ENCODE results near the gene RSRC1. TPM values are rescaled to one million over a fixed set of nuclear protein-coding genes. Genes with fewer than 3 reads are reported as not detected.
"Not testable (repeated sequence)": the region's sequence is repeated elsewhere in the genome, so short reads cannot be mapped to it uniquely, and the experiment has no call there.

RSRC1 gene
- total RNA-seq, 1 experiment from 2014 or later, result 49.4 TPM

DNA sequence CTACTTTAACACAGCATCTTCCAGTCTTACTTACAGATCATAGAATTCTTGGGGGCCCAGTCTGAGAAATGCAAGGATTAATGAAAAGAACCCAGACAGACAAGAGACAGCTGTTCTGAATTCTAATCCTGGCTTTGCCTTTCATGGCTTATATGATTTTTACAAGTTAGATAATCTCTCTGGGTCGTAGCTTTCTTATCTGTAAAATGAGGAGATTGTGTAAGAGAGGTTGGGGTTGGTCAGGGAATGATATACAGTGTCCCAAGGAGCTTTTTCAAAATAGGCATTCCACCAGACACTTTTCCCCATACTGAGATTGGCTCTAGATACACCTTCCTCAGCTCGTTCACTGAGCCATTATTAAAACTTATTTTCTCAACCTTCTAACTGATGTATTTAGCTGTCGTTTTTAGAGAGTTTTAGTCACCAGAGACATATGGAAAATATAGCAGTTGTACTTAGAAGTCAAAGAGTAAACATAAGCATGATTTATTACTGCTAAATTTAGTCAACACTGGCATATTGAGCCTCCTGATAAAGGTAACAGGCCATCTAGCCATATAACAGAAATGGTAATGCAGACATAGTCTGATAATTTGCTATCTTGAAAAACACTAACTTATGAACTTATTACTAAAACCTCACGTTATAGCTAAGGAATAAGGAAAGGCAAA lies 298.1 kb downstream of the RSRC1 start:
- H3K27ac ChIP-seq (ENCODE audit: low read length), result no peak overlapping the region
- intact Hi-C loops (cut with micrococcal nuclease; ENCODE audit: unreplicated experiment), result no loop called here
- BruUV-seq (replicated peaks), result no TSS peak
- H3K36me3 ChIP-seq (ENCODE audit: control insufficient read depth, insufficient read depth, low read length), result no peaks in the 10 kb centered on the region
- TF ChIP-seq, protein P1, sequence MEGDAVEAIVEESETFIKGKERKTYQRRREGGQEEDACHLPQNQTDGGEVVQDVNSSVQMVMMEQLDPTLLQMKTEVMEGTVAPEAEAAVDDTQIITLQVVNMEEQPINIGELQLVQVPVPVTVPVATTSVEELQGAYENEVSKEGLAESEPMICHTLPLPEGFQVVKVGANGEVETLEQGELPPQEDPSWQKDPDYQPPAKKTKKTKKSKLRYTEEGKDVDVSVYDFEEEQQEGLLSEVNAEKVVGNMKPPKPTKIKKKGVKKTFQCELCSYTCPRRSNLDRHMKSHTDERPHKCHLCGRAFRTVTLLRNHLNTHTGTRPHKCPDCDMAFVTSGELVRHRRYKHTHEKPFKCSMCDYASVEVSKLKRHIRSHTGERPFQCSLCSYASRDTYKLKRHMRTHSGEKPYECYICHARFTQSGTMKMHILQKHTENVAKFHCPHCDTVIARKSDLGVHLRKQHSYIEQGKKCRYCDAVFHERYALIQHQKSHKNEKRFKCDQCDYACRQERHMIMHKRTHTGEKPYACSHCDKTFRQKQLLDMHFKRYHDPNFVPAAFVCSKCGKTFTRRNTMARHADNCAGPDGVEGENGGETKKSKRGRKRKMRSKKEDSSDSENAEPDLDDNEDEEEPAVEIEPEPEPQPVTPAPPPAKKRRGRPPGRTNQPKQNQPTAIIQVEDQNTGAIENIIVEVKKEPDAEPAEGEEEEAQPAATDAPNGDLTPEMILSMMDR (IDR thresholded peaks at IDR 0.05), result no peak
- TF ChIP-seq, protein P2, sequence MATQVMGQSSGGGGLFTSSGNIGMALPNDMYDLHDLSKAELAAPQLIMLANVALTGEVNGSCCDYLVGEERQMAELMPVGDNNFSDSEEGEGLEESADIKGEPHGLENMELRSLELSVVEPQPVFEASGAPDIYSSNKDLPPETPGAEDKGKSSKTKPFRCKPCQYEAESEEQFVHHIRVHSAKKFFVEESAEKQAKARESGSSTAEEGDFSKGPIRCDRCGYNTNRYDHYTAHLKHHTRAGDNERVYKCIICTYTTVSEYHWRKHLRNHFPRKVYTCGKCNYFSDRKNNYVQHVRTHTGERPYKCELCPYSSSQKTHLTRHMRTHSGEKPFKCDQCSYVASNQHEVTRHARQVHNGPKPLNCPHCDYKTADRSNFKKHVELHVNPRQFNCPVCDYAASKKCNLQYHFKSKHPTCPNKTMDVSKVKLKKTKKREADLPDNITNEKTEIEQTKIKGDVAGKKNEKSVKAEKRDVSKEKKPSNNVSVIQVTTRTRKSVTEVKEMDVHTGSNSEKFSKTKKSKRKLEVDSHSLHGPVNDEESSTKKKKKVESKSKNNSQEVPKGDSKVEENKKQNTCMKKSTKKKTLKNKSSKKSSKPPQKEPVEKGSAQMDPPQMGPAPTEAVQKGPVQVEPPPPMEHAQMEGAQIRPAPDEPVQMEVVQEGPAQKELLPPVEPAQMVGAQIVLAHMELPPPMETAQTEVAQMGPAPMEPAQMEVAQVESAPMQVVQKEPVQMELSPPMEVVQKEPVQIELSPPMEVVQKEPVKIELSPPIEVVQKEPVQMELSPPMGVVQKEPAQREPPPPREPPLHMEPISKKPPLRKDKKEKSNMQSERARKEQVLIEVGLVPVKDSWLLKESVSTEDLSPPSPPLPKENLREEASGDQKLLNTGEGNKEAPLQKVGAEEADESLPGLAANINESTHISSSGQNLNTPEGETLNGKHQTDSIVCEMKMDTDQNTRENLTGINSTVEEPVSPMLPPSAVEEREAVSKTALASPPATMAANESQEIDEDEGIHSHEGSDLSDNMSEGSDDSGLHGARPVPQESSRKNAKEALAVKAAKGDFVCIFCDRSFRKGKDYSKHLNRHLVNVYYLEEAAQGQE (IDR thresholded peaks at IDR 0.05; ENCODE audit: insufficient read depth in 1 of 2, low read depth in 2 of 2, low read length in 1 of 2), result no peak
- TF ChIP-seq SIN3A (IDR thresholded peaks at IDR 0.05; ENCODE audit: borderline replicate concordance, insufficient read depth, low read depth, low read length) (no peak), TCF7L2 (IDR thresholded peaks at IDR 0.05; ENCODE audit: low read depth, low read length) (no peak), POLR2AphosphoS5 (IDR thresholded peaks at IDR 0.05; ENCODE audit: low read depth, low read length) (no peak)
- ChIA-PET CTCF (no interaction called here), POLR2A (no interaction called here)
- no peak overlapping the region for H3K4me3 ChIP-seq (ENCODE audit: low read depth in 2 of 2, low read length in 2 of 2)
- H3K4me1 ChIP-seq (ENCODE audit: control insufficient read depth, insufficient read depth, low read length), result no peaks in the 10 kb centered on the region
- H3K27me3 ChIP-seq (ENCODE audit: control insufficient read depth, insufficient read depth, low read length), result no peaks in the 10 kb centered on the region
- no peak for ATAC-seq
- DNase-seq (ENCODE audit: low read depth, low spot score), result no peak
- in situ Hi-C loops (cut with HindIII; ENCODE audit: low pct_unique_long_range_greater_than_20kb, low sequenced_read_pairs), result no loop called here
- H3K9me3 ChIP-seq (ENCODE audit: control insufficient read depth, insufficient read depth, low read depth, low read length), result no peaks in the 10 kb centered on the region

DNA sequence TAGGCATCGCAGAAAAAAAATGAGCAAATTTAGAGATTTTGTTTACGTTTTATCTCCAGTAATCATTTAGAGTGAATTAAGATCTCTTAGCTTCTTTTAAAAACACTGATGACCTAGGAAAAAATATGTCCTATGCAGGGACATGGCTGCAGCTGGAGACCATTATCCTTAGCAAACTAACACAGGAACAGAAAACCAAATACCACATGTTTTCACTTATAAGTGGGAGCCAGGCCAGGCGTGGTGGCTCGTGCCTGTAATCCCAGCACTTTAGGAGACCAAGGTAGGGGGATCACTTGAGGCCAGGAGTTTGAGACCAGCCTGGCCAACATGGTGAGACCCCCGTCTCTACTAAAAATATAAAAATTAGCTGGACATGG lies 298.6 kb downstream of the RSRC1 start:
- ATAC-seq; H3K4me1 ChIP-seq (ENCODE audit: control insufficient read depth, insufficient read depth, low read length); CTCF ChIA-PET; in situ Hi-C loops (cut with HindIII; ENCODE audit: low pct_unique_long_range_greater_than_20kb, low sequenced_read_pairs); H3K27me3 ChIP-seq (ENCODE audit: control insufficient read depth, insufficient read depth, low read length); H3K27ac ChIP-seq (ENCODE audit: low read length); H3K9me3 ChIP-seq (ENCODE audit: control insufficient read depth, insufficient read depth, low read depth, low read length); BruUV-seq (replicated peaks); H3K36me3 ChIP-seq (ENCODE audit: control insufficient read depth, insufficient read depth, low read length); intact Hi-C loops (cut with micrococcal nuclease; ENCODE audit: unreplicated experiment); DNase-seq (ENCODE audit: low read depth, low spot score); POLR2A ChIA-PET; H3K4me3 ChIP-seq (ENCODE audit: low read depth in 2 of 2, low read length in 2 of 2): not testable (repeated sequence)

DNA sequence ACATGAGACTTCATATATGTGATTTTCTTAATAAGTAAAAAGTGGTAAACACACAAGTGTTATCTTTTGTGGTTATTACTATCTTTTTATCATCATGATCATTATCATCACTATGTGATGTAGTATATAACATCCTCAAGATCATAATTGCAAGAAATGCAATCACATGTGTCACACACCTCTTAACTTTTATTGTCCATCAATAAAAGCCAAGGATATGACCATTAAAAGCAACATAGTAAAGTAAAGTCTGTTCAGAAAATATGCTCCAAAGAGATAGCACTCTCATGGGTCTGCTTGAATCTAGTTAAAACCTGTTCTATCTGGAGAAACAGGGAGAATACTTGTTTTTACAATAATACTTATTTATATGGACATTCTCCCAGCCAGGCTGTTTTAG lies 308.1 kb downstream of the RSRC1 start:
- H3K27ac ChIP-seq (ENCODE audit: low read length), result no peak overlapping the region
- no peaks in the 10 kb centered on the region for H3K27me3 ChIP-seq (ENCODE audit: control insufficient read depth, insufficient read depth, low read length)
- ChIA-PET CTCF (no interaction called here), POLR2A (no interaction called here)
- no peak overlapping the region for H3K4me3 ChIP-seq (ENCODE audit: low read depth in 2 of 2, low read length in 2 of 2)
- H3K9me3 ChIP-seq (ENCODE audit: control insufficient read depth, insufficient read depth, low read depth, low read length), result no peaks in the 10 kb centered on the region
- no TSS peak for BruUV-seq (replicated peaks)
- H3K36me3 ChIP-seq (ENCODE audit: control insufficient read depth, insufficient read depth, low read length), result no peaks in the 10 kb centered on the region
- DNase-seq (ENCODE audit: low read depth, low spot score) (no peak), ATAC-seq (no peak)
- in situ Hi-C loops (cut with HindIII; ENCODE audit: low pct_unique_long_range_greater_than_20kb, low sequenced_read_pairs), result no loop called here
- intact Hi-C loops (cut with micrococcal nuclease; ENCODE audit: unreplicated experiment), result no loop called here
- TF ChIP-seq SIN3A (IDR thresholded peaks at IDR 0.05; ENCODE audit: borderline replicate concordance, insufficient read depth, low read depth, low read length) (no peak), TCF7L2 (IDR thresholded peaks at IDR 0.05; ENCODE audit: low read depth, low read length) (no peak), POLR2AphosphoS5 (IDR thresholded peaks at IDR 0.05; ENCODE audit: low read depth, low read length) (no peak)
- TF ChIP-seq, protein P2 (IDR thresholded peaks at IDR 0.05; ENCODE audit: insufficient read depth in 1 of 2, low read depth in 2 of 2, low read length in 1 of 2), result no peak
- TF ChIP-seq, protein P1 (IDR thresholded peaks at IDR 0.05), result no peak
- H3K4me1 ChIP-seq (ENCODE audit: control insufficient read depth, insufficient read depth, low read length), result no peaks in the 10 kb centered on the region
